K562 (cell line): Measurements from ENCODE around the gene ACTR3C. TPM values are rescaled to one million over a fixed set of nuclear protein-coding genes. Genes with fewer than 3 reads are reported as not detected.

ENCODE experiments used
- ATAC-seq: fragments of 200-7000 bp; cut with Tn5 transposase; 3 replicates; pipeline ENCODE4 v1.9.1; 2020; ENCODE audit warnings: moderate library complexity
- BruUV-seq: library from RNA; stranded (reverse); fragments of 400-500 nt; replicated peaks from 2 replicates; lab custom pipeline; 2021; lab: Mats Ljungman, UMichigan
- CTCF ChIA-PET: fragments of 300-600 bp; formaldehyde crosslinking; extraction: SDS; loops from one replicate; lab custom pipeline; 2021; ENCODE audit warnings: low intra/inter-chr PET ratio; lab: Yijun Ruan, JAX
- POLR2A ChIA-PET: fragments of 300-600, 350-650 bp; sonication (Branson Sonifier 250); formaldehyde crosslinking; extraction: SDS; loops from one replicate; lab custom pipeline; 2021; ENCODE audit warnings: antibody characterized with exemption, inconsistent platforms; lab: Yijun Ruan, JAX
- DNase-seq, 4 experiments: peaks; one replicate each; pipeline versions ENCODE4 v3.0.0 to v3.0.0-alpha.2; 2011 to 2018; ENCODE audit warnings: low spot score in 3 of 4, mixed read lengths in 3 of 4; ENCODE audit errors: extremely low read depth in 1 of 4
- FAIRE-seq: peaks from 2 replicates; lab custom pipeline; 2011; peaks lifted over from hg19 to GRCh38; lab: Jason Lieb, UNC
- H2AFZ ChIP-seq: 2 replicates; pipeline ENCODE4 v1.6.0; 2011; ENCODE audit warnings: low read depth, low read length, control low read depth, inconsistent platforms
- H3K27ac ChIP-seq: fragments of 200-600 bp; 3 replicates; pipeline ENCODE4 v1.8.0; 2011; ENCODE audit warnings: low read depth, mild to moderate bottlenecking, control low read depth, inconsistent platforms, low read length, moderate library complexity, mixed read lengths; ENCODE audit errors: extremely low read depth
- H3K27me3 ChIP-seq, 2 experiments: fragments of 300-600 bp in 1 of 2; 2 replicates in 1 of 2; 3 replicates in 1 of 2; pipeline versions ENCODE4 v1.6.0 to v1.8.0; 2011; ENCODE audit warnings: inconsistent platforms in 2 of 2, low read length in 2 of 2, mild to moderate bottlenecking in 1 of 2, mixed read lengths in 1 of 2, moderate library complexity in 1 of 2; ENCODE audit not compliant: control insufficient read depth in 2 of 2, insufficient read depth in 2 of 2
- H3K36me3 ChIP-seq: fragments of 300-600 bp; 3 replicates; pipeline ENCODE4 v1.8.0; 2011; ENCODE audit warnings: mild to moderate bottlenecking, low read length, inconsistent platforms; ENCODE audit not compliant: control insufficient read depth, insufficient read depth
- H3K4me1 ChIP-seq, 2 experiments: fragments of 200-600 bp in 1 of 2; replicated peaks in 1 of 2; 2 replicates in 1 of 2; 3 replicates in 1 of 2; pipeline versions ENCODE4 v1.5.1 to v1.8.0; 2011; ENCODE audit warnings: inconsistent platforms in 2 of 2, low read length in 2 of 2, mild to moderate bottlenecking in 1 of 2, mixed read lengths in 1 of 2, moderate library complexity in 1 of 2; ENCODE audit not compliant: control insufficient read depth in 2 of 2, insufficient read depth in 2 of 2
- H3K4me2 ChIP-seq: 2 replicates; pipeline ENCODE4 v1.6.1; 2011; ENCODE audit warnings: low read length, control low read depth, inconsistent platforms, mixed read lengths; ENCODE audit not compliant: insufficient read depth
- H3K4me3 ChIP-seq: fragments of 200-600 bp; sonication (generic), shearing (Covaris generic); 2 replicates; pipeline ENCODE4 v1.5.1; 2016; ENCODE audit warnings: control low read depth, inconsistent platforms
- H3K79me2 ChIP-seq: fragments of 200-600 bp; 3 replicates; pipeline ENCODE4 v1.8.0; 2011; ENCODE audit warnings: low read length, inconsistent platforms; ENCODE audit not compliant: control insufficient read depth, insufficient read depth
- H3K9ac ChIP-seq, 2 experiments: 2 replicates each; pipeline versions ENCODE4 v1.6.0 to v1.6.1; 2011; ENCODE audit warnings: low read depth in 2 of 2, low read length in 2 of 2, control low read depth in 1 of 2, inconsistent platforms in 1 of 2, mild to moderate bottlenecking in 1 of 2, mixed read lengths in 1 of 2; ENCODE audit not compliant: insufficient read depth in 1 of 2
- H3K9me1 ChIP-seq: one replicate; pipeline ENCODE4 v1.6.0; 2011; ENCODE audit warnings: inconsistent platforms, mild to moderate bottlenecking, low read length, moderate library complexity; ENCODE audit not compliant: control insufficient read depth, insufficient read depth
- H3K9me3 ChIP-seq: replicated peaks from 2 replicates; pipeline ENCODE4 v1.5.1; 2011; ENCODE audit warnings: low read depth, low read length, inconsistent platforms; ENCODE audit not compliant: control insufficient read depth, insufficient read depth
- H4K20me1 ChIP-seq: replicated peaks from 2 replicates; pipeline ENCODE4 v1.6.1; 2011; ENCODE audit warnings: low read length, inconsistent platforms, mixed read lengths; ENCODE audit not compliant: control insufficient read depth, insufficient read depth
- JUN ChIP-seq, 2 experiments: sonication (generic) in 1 of 2; formaldehyde crosslinking in 1 of 2; IDR thresholded peaks; 2 replicates each; pipeline versions ENCODE4 v1.6.1 to v1.8.0; 2012 to 2022; ENCODE audit warnings: borderline replicate concordance in 2 of 2, mild to moderate bottlenecking in 2 of 2, improper control_type of control experiment in 1 of 2, low read depth in 1 of 2, low read length in 1 of 2, missing genetic modification reagents in 1 of 2
- MNT ChIP-seq, 2 experiments: fragments of 450-650 bp; conservative IDR thresholded peaks; 2 replicates each; pipeline ENCODE4 v1.6.1; 2017; ENCODE audit warnings: mild to moderate bottlenecking in 2 of 2, moderate library complexity in 2 of 2
- NELFE ChIP-seq: IDR thresholded peaks from 2 replicates; pipeline ENCODE4 v1.6.1; 2011; ENCODE audit warnings: mild to moderate bottlenecking; ENCODE audit not compliant: insufficient read depth, insufficient read length
- PRDM10 ChIP-seq: fragments of 450-650 bp; IDR thresholded peaks from 2 replicates; pipeline ENCODE4 v1.6.1; 2018; ENCODE audit not compliant: partially characterized antibody
- PYGO2 ChIP-seq: fragments of 450-650 bp; IDR thresholded peaks from 2 replicates; pipeline ENCODE4 v1.6.1; 2016; ENCODE audit warnings: mild to moderate bottlenecking, missing genetic modification characterization, moderate library complexity, missing compliant biosample characterization
- SP2 ChIP-seq: IDR thresholded peaks from 2 replicates; pipeline ENCODE4 v1.6.1; 2011; ENCODE audit warnings: mild to moderate bottlenecking, low read depth, low read length, moderate library complexity; ENCODE audit not compliant: poor library complexity, severe bottlenecking; ENCODE audit errors: extremely low read depth
- TAF9B ChIP-seq: fragments of 450-650 bp; IDR thresholded peaks from 2 replicates; pipeline ENCODE4 v1.6.1; 2018; ENCODE audit warnings: mild to moderate bottlenecking; ENCODE audit not compliant: partially characterized antibody
- TCF15 ChIP-seq: fragments of 250-450 bp; sonication (Bioruptor Pico); IDR thresholded peaks from 2 replicates; pipeline ENCODE4 v1.8.0; 2022; ENCODE audit warnings: moderate library complexity, mild to moderate bottlenecking, inconsistent platforms
- ZNF121 ChIP-seq: sonication (generic); formaldehyde crosslinking; conservative IDR thresholded peaks from 2 replicates; pipeline ENCODE4 v1.8.0; 2022; ENCODE audit warnings: missing genetic modification reagents
- ZNF197 ChIP-seq: fragments of 200-800 bp; sonication (Bioruptor generic); IDR thresholded peaks from 2 replicates; pipeline ENCODE4 v1.6.1; 2016; ENCODE audit warnings: low read depth, missing genetic modification characterization, missing compliant biosample characterization
- ZNF324 ChIP-seq: fragments of 250-450 bp; sonication (Bioruptor Pico); IDR thresholded peaks from 2 replicates; pipeline ENCODE4 v1.4.0; 2020; ENCODE audit warnings: mild to moderate bottlenecking
- ZNF436 ChIP-seq: fragments of 250-450, 450-650 bp; sonication (Bioruptor Pico); formaldehyde crosslinking; IDR thresholded peaks from 2 replicates; pipeline ENCODE4 v1.7.0; 2020; ENCODE audit warnings: mild to moderate bottlenecking
- ZNF707 ChIP-seq: fragments of 250-450 bp; sonication (Bioruptor Pico); conservative IDR thresholded peaks from 2 replicates; pipeline ENCODE4 v1.8.0; 2022; ENCODE audit warnings: inconsistent platforms, mild to moderate bottlenecking, moderate library complexity
- ZNF77 ChIP-seq: fragments of 250-450 bp; sonication (Bioruptor Pico); IDR thresholded peaks from 2 replicates; pipeline ENCODE4 v1.5.0; 2020
- WGBS: fragments of 100-300 bp; shearing (Covaris generic); methylation state at CpG from one replicate; pipeline ENCODE4 v1.1.6; 2016; ENCODE audit warnings: low coverage, mixed read lengths; ENCODE audit not compliant: insufficient coverage; ENCODE audit errors: missing lambda C conversion rate; 5-methylcytosine and 5-hydroxymethylcytosine counted together
- in situ Hi-C: fragments of 300-500 bp; cut with MboI; formaldehyde crosslinking; loops from 4 replicates; pipeline ENCODE4 v1.15.0; 2018; ENCODE audit warnings: inconsistent platforms, mixed read lengths
- intact Hi-C: fragments of 100-400 bp; cut with micrococcal nuclease; formaldehyde crosslinking; loops from 2 replicates; pipeline ENCODE4 v1.14.2; 2022
- polyA plus RNA-seq, 8 experiments: library from polyadenylated mRNA; depleted of rRNA in 4 of 8; stranded (reverse) in 5 of 8; unstranded in 3 of 8; fragments of >200 nt; fragmentation: Nextera tagmentation in 2 of 8; fragmentation: Illumina TruSeq in 1 of 8; extraction: Ambion mirVana in 2 of 8; extraction: Trizol in 1 of 8; gene quantifications; 2 replicates each; pipeline versions ENCODE4 v1.2.1 to v1.2.3, GENCODE V29; 2011 to 2014; ENCODE audit warnings: inconsistent platforms in 1 of 8, missing spikeins in 1 of 8
- total RNA-seq, 7 experiments: library from RNA; depleted of rRNA in 6 of 7; stranded (reverse); fragments of >200 nt in 6 of 7; fragmentation: Illumina TruSeq in 2 of 7; extraction: Trizol in 2 of 7; gene quantifications; 2 replicates each; pipeline versions ENCODE4 v1.2.1 to v1.2.3, GENCODE V29; 2011 to 2021; ENCODE audit warnings: low replicate concordance in 1 of 7

The ACTR3C gene
- total and polyA plus RNA-seq, 9 of the 15 experiments (the other 6 are each of a cell fraction or from before 2014, with no cell fraction given): 9.0 to 35.4 (median 13.3) TPM

- no peak for TF ChIP-seq PRDM10
Measured at GRCh38 chr7:150355666-150356059, 32.3 kb upstream of the ACTR3C start (continued).

- Histone ChIP-seq H3K4me1 (peaks cover 14 to 15% of the 10 kb centered on the region in 2 experiments; a peak in 4 of 5 replicates), H3K9me1 (no peaks in the 10 kb centered on the region), H4K20me1 (no peaks in the 10 kb centered on the region), H3K36me3 (no peaks in the 10 kb centered on the region), H3K9me3 (no peaks in the 10 kb centered on the region), H2AFZ (peak overlapping the region; percentile 32), H3K4me2 (no peak overlapping the region), H3K27ac (no peak overlapping the region), H3K4me3 (no peak overlapping the region), H3K27me3 (peaks cover 0 to under 1% of the 10 kb centered on the region in 2 experiments; a peak in 2 of 5 replicates), H3K79me2 (no peaks in the 10 kb centered on the region), H3K9ac (no peak overlapping the region)
- no peak for FAIRE-seq
- ChIA-PET POLR2A (interaction anchor here (0.6 kb wide), 1 partner anchor 48 kb away, joined by 3 read pairs; no protein-coding TSS in a partner anchor), CTCF (interaction anchor here (1.0 kb wide), 1 partner anchor 97 kb away, joined by 3 read pairs; no protein-coding TSS in a partner anchor)
- no TSS peak for BruUV-seq
- DNase-seq: no peak
- 21% methylated on average over 8 of the region's 8 CpGs for WGBS
- intact Hi-C loops (loop anchor here (10.0 kb wide), 1 partner anchor 403 kb away; no protein-coding TSS in a partner anchor), in situ Hi-C loops (no loop called here)
- ATAC-seq: peak; percentile 71
- TF ChIP-seq ZNF197 (CRISPR knock-in tag) (no peak), ZNF436 (CRISPR knock-in tag) (no peak), ZNF121 (CRISPR knock-in tag) (peak; percentile 27; the same call in 1 of the 2 replicates), TCF15 (no peak), PYGO2 (tag) (no peak), NELFE (no peak), JUN (IDR thresholded peaks at IDR 0.05; ENCODE audit: borderline replicate concordance, low read depth, low read length) (no peak), JUN (CRISPR knock-in tag; IDR thresholded peaks at IDR 0.05; ENCODE audit: borderline replicate concordance) (0 out of 2 replicates have a peak, but pooled peaks have one; percentile 45), ZNF324 (CRISPR knock-in tag) (no peak), SP2 (no peak), TAF9B (no peak), ZNF77 (no peak), ZNF707 (CRISPR knock-in tag) (no peak), MNT (conservative IDR thresholded peaks at IDR 0.05) (no peak)
Measured at GRCh38 chr7:150351587-150352194, 28.3 kb upstream of the ACTR3C start.
